ENCODE data around the gene SACM1L.

Gene SACM1L

DNA sequence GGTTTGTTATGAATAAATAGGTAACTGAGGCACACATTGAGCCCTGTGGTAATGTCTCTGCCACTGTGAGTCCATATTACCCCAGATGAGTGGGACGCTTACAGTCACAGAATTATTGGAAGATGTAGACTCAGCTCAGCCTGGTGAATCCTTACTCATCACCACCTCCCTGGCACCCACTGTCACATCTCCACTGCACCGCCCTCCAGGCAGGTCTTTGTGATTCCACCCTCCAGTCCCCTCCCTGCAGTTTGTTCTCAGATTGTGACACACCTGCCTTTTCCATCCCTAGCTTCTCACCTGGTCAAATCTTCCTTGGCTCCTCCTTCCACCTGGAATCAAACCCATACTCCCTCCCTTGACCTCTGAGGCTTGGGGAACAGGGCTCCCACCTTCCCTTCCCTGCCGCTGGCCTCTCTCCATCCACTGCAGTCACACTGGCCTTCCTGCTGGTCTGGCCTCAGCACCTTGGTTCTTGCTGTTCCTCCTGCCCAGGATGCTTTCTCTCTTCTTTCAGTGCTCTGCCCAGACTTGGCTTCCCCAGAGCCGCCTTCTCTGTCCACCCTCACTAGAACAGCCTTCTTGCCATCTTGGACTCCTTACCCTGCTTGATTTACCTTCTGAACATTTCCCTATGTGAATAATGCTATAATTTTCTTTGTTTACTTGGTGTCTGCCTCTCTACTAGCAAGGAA is 97.8 kb downstream of the SACM1L start:
- TF ChIP-seq POU2F2 (IDR thresholded peaks at IDR 0.05; ENCODE audit: low read depth, low read length) (no peak), SPI1 (IDR thresholded peaks at IDR 0.05; ENCODE audit: low read depth, low read length) (no peak), TAF1 (IDR thresholded peaks at IDR 0.05; ENCODE audit: low read depth, low read length) (no peak), POLR2AphosphoS5 (IDR thresholded peaks at IDR 0.05; ENCODE audit: low read depth, low read length) (no peak), PAX5 (IDR thresholded peaks at IDR 0.05; ENCODE audit: insufficient read depth, low read length, severe bottlenecking) (no peak), POLR2A (IDR thresholded peaks at IDR 0.05; ENCODE audit: low read depth, low read length) (no peak)
- DNase-seq (ENCODE audit: insufficient read length, low spot score) (no peak), FAIRE-seq (no peak)

DNA sequence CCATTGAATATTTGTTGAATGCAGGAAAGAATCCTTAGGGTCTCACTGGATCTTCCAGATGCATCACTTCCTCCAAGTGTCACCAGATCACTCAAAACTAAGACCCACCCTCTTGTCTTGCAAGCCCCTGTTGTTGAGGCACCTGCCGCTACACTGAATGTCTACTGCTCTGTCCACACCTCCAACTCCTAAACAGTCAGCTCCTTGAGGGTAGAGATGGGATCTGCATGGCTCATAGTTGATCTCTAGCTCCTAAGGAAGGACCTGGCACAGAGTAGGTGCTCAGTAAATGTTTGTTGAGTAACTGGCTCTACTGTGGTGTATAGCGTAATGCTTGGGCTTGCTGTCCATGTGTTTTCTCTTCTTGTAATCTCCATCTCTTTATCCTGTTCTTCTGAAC is 98.4 kb downstream of the SACM1L start:
- DNase-seq (ENCODE audit: insufficient read length, low spot score) (no peak), FAIRE-seq (no peak)

DNA sequence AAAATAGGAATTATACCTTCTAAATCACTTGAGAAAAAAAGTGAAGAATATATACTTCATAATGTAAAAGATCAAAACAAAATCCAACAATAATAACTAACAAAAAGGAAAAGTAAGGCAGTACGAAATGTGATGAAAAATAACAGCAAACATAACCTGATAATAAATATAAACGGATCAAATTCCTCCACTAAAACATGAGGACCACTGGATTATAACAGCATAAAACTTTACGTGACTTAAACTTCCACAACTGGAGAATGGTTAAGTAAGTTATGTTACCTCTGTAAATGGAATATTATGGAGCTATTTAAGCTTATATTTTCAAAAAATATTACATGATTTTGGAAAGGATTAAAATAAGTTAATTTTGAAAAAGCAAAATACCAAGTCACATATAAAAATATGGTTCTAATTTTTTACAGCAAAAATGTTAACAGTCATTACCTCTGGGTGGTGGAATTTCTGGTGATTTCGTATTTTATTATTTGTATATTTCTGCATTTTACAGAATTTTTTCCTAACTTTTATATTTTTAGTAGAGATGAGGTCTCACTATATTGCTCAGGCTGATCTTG is 100.1 kb downstream of the SACM1L start:
- no peak for TF ChIP-seq TAF1 (IDR thresholded peaks at IDR 0.05; ENCODE audit: low read depth, low read length)
- no peak for TF ChIP-seq POLR2A (IDR thresholded peaks at IDR 0.05; ENCODE audit: low read depth, low read length)
- TF ChIP-seq POU2F2 (IDR thresholded peaks at IDR 0.05; ENCODE audit: low read depth, low read length), result no peak
- FAIRE-seq (no peak), DNase-seq (ENCODE audit: insufficient read length, low spot score) (no peak)

More for the DNA sequence above, 98.4 kb downstream of the SACM1L start:
- TF ChIP-seq TAF1 (IDR thresholded peaks at IDR 0.05; ENCODE audit: low read depth, low read length), result no peak
- no peak for TF ChIP-seq POLR2A (IDR thresholded peaks at IDR 0.05; ENCODE audit: low read depth, low read length)
- TF ChIP-seq PAX5 (IDR thresholded peaks at IDR 0.05; ENCODE audit: insufficient read depth, low read length, severe bottlenecking), result no peak
- no peak for TF ChIP-seq POLR2AphosphoS5 (IDR thresholded peaks at IDR 0.05; ENCODE audit: low read depth, low read length)
- TF ChIP-seq POU2F2 (IDR thresholded peaks at IDR 0.05; ENCODE audit: low read depth, low read length), result no peak
- no peak for TF ChIP-seq SPI1 (IDR thresholded peaks at IDR 0.05; ENCODE audit: low read depth, low read length)

DNA sequence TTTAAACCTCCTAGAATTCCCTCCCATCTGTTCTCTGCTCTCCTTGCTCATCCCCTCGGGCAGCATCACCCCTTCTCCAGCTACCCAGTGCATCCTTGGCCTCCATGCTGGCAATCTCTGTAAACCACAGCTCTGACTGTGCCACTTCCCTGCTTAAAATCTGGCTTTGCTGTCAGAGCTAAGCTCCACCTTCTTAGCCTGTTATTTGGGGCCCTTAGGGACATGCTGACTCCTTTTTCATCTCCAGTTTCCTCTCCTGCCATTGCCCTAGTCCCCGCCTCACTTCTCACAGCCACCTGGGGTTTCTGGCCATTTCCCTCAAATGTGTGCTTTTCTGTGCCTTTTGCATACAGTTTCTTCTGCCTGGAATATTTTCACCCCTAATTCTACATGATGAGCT is 101.4 kb downstream of the SACM1L start:
- no peak for DNase-seq (ENCODE audit: insufficient read length, low spot score)
- TF ChIP-seq POU2F2 (IDR thresholded peaks at IDR 0.05; ENCODE audit: low read depth, low read length) (no peak), TAF1 (IDR thresholded peaks at IDR 0.05; ENCODE audit: low read depth, low read length) (no peak), POLR2AphosphoS5 (IDR thresholded peaks at IDR 0.05; ENCODE audit: low read depth, low read length) (no peak), POLR2A (IDR thresholded peaks at IDR 0.05; ENCODE audit: low read depth, low read length) (no peak), PAX5 (IDR thresholded peaks at IDR 0.05; ENCODE audit: insufficient read depth, low read length, severe bottlenecking) (no peak), SPI1 (IDR thresholded peaks at IDR 0.05; ENCODE audit: low read depth, low read length) (no peak)
- no peak for FAIRE-seq

DNA sequence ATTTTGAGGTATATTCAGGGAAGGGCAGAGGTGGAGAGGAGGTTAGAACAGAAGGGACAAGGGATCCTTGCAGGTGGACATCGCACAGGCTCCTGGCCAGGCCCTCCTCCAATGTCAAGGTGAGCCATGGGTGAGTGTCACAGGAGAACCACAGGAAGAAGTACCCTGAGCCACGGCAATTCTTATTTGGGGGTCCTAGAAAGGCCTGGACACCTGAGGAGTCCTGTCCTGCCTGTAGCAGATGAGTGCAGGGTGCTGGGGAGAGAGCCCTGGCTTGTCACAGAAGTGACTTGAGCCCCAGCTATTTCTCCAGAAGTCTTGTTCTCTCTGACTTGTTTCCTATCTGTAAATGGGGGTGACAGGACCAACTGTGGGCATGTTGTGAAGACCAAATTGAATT is 102.8 kb downstream of the SACM1L start:
- TF ChIP-seq PAX5 (IDR thresholded peaks at IDR 0.05; ENCODE audit: insufficient read depth, low read length, severe bottlenecking) (no peak), SPI1 (IDR thresholded peaks at IDR 0.05; ENCODE audit: low read depth, low read length) (no peak), POLR2AphosphoS5 (IDR thresholded peaks at IDR 0.05; ENCODE audit: low read depth, low read length) (no peak), POLR2A (IDR thresholded peaks at IDR 0.05; ENCODE audit: low read depth, low read length) (no peak)
- FAIRE-seq (no peak), DNase-seq (ENCODE audit: insufficient read length, low spot score) (no peak)

DNA sequence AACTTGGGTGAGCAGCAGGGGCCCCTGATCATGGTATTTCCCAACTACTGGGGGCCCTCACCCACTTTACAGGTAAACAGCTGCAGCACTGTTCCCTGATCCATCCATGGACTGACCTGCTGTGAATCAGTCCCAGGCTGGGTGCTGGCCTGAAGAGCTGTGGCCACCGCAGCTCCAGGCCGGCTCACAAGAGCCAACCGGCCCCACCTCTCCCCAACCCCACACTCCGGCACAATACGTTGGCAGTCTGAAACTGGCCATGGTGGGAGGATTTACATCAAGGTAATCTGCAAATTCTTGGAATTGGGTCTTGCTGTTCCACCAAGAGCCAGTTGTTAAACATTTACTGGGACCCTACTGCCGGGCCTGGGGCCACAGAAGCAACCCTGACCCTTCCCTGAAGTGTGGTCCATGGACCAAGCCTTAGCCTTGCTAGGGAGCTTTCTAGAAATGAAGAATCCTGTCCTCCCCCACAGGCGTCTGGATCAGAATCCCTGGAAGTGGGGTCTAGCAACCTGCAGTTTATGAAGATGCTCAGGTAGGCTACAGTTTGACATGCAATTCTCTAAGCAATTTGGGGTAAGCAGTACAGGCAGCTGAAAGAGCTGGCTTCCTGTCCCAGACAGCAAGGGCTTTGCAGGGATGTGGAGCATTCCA is 103.4 kb downstream of the SACM1L start:
- no peak for TF ChIP-seq POLR2A (IDR thresholded peaks at IDR 0.05; ENCODE audit: low read depth, low read length)
- FAIRE-seq (no peak), DNase-seq (ENCODE audit: insufficient read length, low spot score) (no peak)

DNA sequence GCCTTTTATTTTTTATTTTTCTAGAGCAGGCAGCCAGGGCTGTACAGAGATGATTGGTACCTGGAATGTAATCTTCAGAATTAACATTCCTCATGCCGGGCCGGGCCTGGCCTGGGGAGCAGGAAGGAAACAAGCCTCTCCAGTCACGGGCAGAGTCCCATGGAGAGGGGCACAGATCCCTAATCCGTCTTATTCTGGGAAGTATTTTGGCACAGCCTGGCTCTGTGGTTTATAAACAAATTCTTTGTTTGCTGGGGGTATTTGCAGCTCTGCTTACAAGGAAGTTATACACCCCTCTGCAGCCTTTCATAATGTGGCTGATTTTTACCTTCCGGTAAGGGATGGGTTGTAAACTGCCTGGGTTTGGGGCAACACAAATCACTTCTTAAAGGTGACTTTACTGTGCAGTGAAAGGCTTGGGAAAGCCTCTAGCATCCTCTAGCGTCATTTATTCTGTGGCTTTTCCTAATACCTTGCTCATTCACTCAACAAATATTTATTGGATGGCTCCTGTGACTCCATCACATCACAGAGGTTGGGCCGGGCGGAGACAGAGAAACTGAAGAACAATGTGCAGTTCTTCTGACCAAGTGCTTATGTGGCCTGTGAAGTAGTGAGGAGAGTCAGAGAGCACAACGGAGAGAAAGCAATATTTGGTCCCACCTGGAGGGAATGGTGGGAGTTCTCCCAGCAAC is 104.4 kb downstream of the SACM1L start:
- no peak for FAIRE-seq

DNA sequence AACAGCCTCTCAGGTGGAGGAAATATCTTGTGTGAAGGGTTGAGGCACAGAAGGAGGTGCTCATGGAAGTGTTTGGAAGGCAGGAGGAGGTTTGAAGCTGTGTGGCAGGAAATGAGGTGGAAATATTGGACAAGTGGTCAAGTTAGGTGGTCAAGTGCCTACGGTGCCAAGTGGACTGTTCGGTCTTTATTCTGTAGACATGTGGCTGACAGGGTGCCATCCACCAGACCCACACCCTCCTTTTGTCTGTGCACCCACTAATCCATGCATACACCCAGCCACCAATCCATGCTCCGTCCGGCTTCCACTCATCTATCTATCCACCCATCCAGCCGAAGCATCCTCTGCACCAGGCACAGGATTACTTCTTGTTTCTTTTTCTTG is 105.0 kb downstream of the SACM1L start:
- TF ChIP-seq TAF1 (IDR thresholded peaks at IDR 0.05; ENCODE audit: low read depth, low read length) (no peak), PAX5 (IDR thresholded peaks at IDR 0.05; ENCODE audit: insufficient read depth, low read length, severe bottlenecking) (no peak), POU2F2 (IDR thresholded peaks at IDR 0.05; ENCODE audit: low read depth, low read length) (no peak), POLR2AphosphoS5 (IDR thresholded peaks at IDR 0.05; ENCODE audit: low read depth, low read length) (no peak), SPI1 (IDR thresholded peaks at IDR 0.05; ENCODE audit: low read depth, low read length) (no peak), POLR2A (IDR thresholded peaks at IDR 0.05; ENCODE audit: low read depth, low read length) (no peak)
- no peak for DNase-seq (ENCODE audit: insufficient read length, low spot score)
- FAIRE-seq, result no peak

More for the DNA sequence above, 104.4 kb downstream of the SACM1L start:
- no peak for DNase-seq (ENCODE audit: insufficient read length, low spot score)
- TF ChIP-seq TAF1 (IDR thresholded peaks at IDR 0.05; ENCODE audit: low read depth, low read length) (no peak), SPI1 (IDR thresholded peaks at IDR 0.05; ENCODE audit: low read depth, low read length) (no peak), POU2F2 (IDR thresholded peaks at IDR 0.05; ENCODE audit: low read depth, low read length) (no peak), PAX5 (IDR thresholded peaks at IDR 0.05; ENCODE audit: insufficient read depth, low read length, severe bottlenecking) (no peak), POLR2A (IDR thresholded peaks at IDR 0.05; ENCODE audit: low read depth, low read length) (no peak), POLR2AphosphoS5 (IDR thresholded peaks at IDR 0.05; ENCODE audit: low read depth, low read length) (no peak)

DNA sequence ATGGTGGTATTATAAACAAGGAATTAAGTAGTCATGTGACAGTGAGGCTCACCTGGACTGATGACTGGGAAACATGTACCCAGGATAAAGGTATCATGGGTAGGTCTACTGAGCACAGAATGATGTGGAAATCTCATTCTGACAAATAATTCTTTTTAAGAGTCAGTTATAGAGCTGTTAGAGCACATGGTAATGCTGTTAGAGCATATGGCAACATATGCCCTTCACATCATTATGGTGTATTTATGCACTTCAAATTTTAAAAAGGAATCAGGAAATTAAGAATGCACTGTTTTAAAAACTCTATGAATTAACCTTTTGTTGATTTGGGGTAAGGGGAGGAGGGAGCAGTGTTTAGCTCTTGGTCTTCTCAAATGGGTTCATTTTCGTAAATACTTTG is 105.5 kb downstream of the SACM1L start:
- DNase-seq (ENCODE audit: insufficient read length, low spot score), result no peak
- no peak for FAIRE-seq
- TF ChIP-seq SPI1 (IDR thresholded peaks at IDR 0.05; ENCODE audit: low read depth, low read length), result no peak
- no peak for TF ChIP-seq PAX5 (IDR thresholded peaks at IDR 0.05; ENCODE audit: insufficient read depth, low read length, severe bottlenecking)
- no peak for TF ChIP-seq TAF1 (IDR thresholded peaks at IDR 0.05; ENCODE audit: low read depth, low read length)
- no peak for TF ChIP-seq POLR2A (IDR thresholded peaks at IDR 0.05; ENCODE audit: low read depth, low read length)
- no peak for TF ChIP-seq POU2F2 (IDR thresholded peaks at IDR 0.05; ENCODE audit: low read depth, low read length)
- TF ChIP-seq POLR2AphosphoS5 (IDR thresholded peaks at IDR 0.05; ENCODE audit: low read depth, low read length), result no peak

All from GM12891 (cell line).